GM18507 (cell line): ENCODE results near the gene PTTG2.
"Not testable (repeated sequence)": the region's sequence is repeated elsewhere in the genome, so short reads cannot be mapped to it uniquely, and the experiment has no call there.

Experiments
- DNase-seq: peaks from one replicate; pipeline ENCODE4 v3.0.0; 2011; ENCODE audit warnings: low read depth; ENCODE audit not compliant: insufficient read length; ENCODE audit errors: extremely low spot score
- FAIRE-seq: peaks from 2 replicates; lab custom pipeline; 2011; peaks lifted over from hg19 to GRCh38; lab: Jason Lieb, UNC

The PTTG2 gene

DNA sequence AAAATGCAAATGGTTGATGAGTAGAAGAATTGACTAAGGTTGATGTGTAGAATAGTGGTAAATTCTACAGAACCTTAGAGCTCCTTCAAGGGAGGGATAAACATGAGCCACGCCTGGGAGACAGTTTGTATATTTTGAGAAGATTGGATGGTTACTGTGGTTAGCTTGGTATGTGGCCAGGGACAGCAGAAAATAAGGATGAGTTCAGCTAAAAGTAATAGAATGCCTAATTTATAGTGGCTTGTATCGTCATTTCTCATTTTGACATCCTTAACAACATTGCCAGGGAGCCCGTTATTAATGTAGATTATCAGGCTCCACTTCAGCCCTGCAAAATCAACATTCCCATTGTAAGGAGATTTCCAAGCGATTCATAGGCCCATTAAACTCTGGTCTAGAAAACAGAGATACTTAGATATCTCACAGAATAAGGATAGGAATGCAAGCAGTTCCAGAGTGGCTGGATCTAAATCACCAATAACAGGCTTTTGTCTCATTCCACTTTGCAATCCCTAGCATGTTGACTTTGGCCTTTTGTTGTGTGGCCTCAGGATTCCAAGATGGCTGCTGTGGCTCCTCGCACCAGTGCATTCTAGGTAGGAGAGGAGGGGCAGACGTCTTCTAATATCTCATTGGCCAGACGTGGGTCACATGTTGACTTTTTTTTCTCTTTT lies 6.4 kb upstream of the PTTG2 start:
- DNase-seq (no peak), FAIRE-seq (no peak)

DNA sequence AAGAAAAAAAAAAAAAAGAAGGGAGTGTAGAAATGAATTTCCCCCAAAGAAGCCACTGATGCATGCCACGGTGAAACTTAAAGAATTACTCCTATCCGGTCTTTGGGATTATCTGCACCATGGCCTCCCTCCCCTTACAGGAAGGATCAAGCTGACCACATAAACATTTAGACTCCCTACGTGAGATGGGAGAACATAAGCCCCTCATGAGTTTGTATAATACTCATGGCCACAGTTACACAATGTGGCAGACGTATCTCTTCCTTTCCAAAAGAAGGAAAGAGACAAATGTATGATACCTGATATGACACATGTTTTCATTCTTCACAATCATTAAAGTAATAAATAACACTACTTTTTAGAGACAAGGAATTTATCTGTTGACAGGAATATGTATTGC lies 3.3 kb upstream of the PTTG2 start:
- FAIRE-seq (no peak), DNase-seq (no peak)

DNA sequence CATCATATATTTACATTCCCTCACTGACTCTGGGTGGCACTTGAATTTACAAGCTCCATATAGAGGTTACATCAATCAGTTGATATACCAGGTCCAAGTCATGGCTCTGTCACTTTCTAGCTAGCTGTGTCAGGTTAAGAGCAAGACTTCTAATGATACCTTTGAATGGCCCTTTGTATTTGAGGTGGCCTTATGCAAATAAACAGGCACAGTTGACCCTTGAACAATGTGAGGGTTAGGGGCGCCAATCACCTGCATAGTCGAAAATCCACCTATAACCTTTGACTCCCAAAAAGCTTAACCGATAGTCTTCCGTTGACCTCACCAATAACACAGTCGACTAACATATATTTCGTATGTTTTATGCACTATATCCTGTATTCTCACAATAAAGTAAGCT lies 1.3 kb upstream of the PTTG2 start:
- DNase-seq (no peak), FAIRE-seq (no peak)

DNA sequence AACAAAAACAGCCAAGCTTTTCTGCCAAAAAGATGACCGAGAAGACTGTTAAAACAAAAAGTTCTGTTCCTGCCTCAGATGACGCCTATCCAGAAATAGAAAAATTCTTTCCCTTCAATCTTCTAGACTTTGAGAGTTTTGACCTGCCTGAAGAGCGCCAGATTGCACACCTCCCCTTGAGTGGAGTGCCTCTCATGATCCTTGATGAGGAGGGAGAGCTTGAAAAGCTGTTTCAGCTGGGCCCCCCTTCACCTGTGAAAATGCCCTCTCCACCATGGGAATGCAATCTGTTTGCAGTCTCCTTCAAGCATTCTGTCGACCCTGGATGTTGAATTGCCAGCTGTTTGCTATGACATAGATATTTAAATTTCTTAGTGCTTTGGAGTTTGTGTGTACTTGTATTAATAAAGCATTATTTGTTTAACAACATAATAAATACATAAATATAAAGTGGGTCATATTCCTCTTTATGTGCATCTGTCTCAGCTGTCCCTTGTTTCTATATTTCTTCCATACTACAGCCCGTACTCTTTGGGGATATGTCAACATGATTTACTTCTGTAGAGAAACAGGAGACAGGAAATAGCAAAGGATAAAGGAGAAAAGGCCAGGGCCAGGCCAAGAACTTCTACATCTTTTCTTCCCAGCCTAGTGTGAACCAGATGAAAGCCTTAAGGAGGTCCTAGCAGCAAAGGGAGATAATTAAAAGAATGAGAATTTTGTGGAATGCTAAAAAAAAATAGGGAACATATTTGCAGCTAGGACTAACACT lies 667 bp downstream of the PTTG2 start:
- FAIRE-seq (no peak), DNase-seq (no peak)

DNA sequence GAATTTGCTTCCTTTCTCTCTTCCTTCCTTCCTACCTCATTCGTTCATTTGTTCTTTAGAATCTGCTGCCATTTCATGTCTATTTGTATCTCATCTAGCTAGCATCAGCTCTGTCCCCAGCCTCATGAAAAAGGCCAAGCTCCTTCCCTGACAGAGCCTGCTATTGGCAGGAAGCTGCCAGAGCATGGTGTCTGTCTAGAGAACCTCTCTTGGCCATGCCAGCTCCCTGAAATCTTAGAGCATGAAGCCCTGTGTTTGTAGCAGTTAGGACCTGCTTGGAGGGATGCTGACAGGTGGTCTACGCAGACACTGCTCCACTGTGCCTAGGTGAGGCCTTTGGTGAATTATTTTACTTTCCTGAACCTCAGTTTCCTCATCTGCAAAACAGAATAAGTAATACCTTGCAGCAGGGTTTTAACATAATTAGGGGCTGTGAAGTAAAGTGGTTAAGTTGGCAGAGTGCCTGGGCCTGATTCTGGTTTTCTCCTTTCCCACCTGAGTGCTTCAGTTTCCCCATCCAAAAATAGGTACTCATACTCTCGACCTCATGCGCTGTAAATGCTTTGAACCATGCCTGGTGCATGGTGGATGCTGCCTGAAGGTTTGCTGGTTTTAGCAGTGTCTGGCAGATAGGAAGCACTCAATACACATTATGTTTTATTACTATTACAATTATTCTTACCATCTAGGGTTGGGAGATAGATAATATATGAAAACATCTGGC lies 4.7 kb downstream of the PTTG2 start:
- no peak for DNase-seq
- FAIRE-seq: peak; percentile 67

- FAIRE-seq: no peak
- no peak for DNase-seq
Observed at GRCh38 chr4:37966044-37966443, 5.8 kb downstream of the PTTG2 start.

GRCh38 chr4:37967736-37968135 lies 7.5 kb downstream of the PTTG2 start:
- FAIRE-seq: no peak
- DNase-seq: no peak

DNA sequence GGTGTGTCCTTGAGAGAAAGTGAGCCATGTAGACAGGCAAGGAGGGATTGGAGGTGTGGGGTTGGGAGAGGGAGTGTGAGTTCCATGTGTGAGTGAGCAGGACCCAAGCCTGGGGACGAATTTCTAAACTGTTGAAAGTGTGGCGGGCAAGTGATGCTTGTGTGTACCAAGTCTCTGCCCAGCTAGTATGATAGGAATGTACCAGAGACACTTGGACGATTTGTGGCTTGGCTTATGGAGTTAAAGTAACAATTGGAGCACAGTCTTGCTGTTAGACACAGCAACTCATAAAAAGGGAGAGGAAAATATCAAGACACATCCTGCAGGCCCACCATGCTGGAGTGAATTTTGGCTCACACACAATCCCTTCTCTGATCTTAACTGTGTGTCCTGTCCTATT lies 8.5 kb downstream of the PTTG2 start:
- FAIRE-seq: no peak

GRCh38 chr4:37970702-37971101 lies 10.5 kb downstream of the PTTG2 start:
- no peak for DNase-seq

More for the DNA sequence above, 8.5 kb downstream of the PTTG2 start:
- DNase-seq: no peak

DNA sequence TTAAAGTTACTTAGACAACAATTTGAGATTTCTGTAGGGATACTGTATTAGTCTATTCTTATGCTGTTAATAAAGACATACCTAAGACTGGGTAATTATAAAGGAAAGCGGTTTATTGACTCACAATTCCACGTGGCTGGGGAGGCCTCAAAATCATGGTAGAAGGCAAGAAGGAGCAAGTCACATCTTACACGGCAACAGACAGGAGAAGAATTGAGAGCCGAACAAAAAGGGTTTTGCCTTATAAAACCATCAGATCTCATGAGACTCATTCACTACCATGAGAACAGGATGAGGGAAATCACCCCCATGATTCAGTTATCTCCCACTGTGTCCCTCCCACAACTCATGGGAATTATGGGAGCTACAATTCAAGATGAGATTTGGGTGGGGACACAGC lies 11.0 kb downstream of the PTTG2 start:
- FAIRE-seq (no peak), DNase-seq (no peak)

More at GRCh38 chr4:37970702-37971101, 10.5 kb downstream of the PTTG2 start:
- peak; percentile 29 for FAIRE-seq

DNA sequence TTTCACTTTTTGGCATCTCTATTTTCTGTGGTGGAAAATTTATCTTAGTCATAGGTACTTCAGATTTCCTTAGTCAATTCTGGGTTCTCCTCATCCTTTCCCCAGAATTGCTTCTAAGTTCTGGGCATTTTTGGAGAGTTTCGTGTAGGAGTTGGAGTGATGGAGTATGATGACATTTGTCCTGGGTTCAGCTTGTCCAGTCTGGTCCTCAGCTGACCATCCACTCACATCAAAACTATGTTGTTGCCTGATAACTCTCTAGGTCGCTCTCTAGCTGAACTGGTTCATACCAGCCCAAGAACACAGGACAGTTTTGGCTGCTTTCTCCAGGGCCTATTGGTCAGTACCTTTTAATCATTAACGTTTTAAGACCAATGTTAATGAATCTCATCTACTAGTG lies 13.2 kb downstream of the PTTG2 start:
- DNase-seq (no peak), FAIRE-seq (no peak)

- FAIRE-seq, DNase-seq: not testable (repeated sequence)
Observed at GRCh38 chr4:37975321-37975822, 15.2 kb downstream of the PTTG2 start.

- DNase-seq (no peak), FAIRE-seq (no peak)
Observed at GRCh38 chr4:37976507-37976906, 16.3 kb downstream of the PTTG2 start.

DNA sequence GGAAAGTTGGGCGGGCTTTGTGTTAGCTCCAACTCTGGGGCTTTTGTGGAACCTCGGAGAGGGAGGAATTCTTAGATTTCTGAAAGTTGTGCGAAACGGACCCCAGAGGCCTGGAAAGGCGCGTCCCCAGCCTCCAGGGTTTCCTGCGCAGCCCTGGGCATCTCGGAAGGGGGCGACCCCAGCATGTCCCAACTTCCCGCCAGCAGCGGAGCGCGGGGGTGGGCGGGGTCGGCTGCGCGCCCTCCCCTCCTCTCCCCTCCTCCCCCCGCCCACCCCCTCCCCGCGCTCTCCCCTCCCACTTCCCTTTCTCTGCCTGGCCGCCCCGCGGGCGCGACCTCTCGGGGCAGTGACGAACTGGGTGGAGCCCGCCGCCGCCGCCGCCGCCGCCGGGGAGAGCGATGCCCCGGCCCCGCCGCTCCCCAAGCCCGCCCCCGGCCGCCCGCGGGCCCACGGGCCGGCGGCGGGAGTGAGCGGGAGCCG lies 16.8 kb downstream of the PTTG2 start:
- DNase-seq (peak; percentile 67), FAIRE-seq (peak; percentile 5)

DNA sequence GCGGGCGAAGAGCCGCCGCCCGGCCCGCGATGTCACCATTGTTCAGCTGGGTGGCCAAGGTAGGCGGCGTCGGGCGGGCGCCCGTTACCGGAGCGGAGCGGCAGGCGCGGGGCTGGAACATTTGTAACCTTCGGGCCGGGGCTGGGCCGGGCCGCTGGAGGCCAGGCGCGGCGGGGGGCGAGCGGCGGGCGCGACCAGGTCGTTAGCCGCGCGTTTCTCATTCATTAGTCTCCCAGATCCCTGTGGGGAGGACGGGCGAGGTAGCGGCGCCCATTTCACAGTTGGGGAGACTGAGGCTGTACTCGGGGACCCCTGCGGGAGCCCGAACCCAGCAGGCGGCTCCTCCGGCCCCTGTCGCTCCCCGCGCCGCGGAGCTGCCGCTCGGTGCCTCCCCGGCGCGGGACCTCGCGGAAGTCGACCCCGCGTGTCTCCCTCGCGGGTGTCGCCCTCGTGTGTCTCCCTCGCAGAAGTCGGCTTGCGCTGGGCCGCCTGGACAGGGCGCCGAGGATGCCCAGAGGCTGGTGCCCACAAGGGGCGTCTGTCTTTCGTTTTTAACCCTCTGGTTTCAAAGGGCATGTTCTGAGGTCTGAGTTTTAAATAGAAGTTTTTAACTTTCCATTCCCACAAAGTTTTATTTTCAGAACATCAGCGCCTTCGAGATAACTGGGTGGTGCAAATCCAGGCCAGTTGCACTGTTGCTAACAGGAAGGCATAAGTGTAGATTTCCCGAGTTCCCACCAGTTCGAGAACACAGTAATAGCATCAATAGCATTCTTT lies 17.5 kb downstream of the PTTG2 start:
- DNase-seq (peak; percentile 49), FAIRE-seq (peak; percentile 78)

- no peak for FAIRE-seq
- DNase-seq: no peak
Observed at GRCh38 chr4:37978248-37978924, 18.2 kb downstream of the PTTG2 start.

DNA sequence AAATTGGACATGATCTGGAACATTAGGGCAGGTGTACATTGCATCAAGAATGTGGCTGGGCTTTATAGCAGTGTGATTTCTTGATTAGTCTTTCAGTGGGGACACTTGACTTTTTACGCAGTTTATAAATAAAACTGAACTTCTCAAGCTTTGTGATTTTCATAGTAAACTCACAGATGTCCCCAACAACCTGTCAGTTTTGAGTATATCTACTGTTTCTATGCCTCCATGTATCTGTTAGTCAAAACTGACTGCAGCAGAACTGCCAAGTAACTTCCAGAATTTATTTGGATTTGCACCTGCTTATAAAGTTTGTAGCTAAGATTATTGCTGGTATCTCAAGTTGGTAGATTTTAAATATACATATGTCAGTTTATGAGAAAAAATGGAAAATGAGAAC lies 20.0 kb downstream of the PTTG2 start:
- no peak for FAIRE-seq
- no peak for DNase-seq

GRCh38 chr4:37981425-37981824 lies 21.2 kb downstream of the PTTG2 start:
- FAIRE-seq (no peak), DNase-seq (no peak)
